NCI-H2081 treated with DMSO at 0.1 percent for 48 hours (cell line): Measurements from ENCODE around the gene SLC25A17.
"Not testable (repeated sequence)": the region's sequence is repeated elsewhere in the genome, so short reads cannot be mapped to it uniquely, and the experiment has no call there.

Experiments
- DNase-seq: peaks from one replicate; lab custom pipeline; 2025; lab: John Stamatoyannopoulos, UW

SLC25A17 gene

GRCh38 chr22:40753114-40753513 lies 66.0 kb downstream of the SLC25A17 start:
- DNase-seq, result no peak

GRCh38 chr22:40751250-40751649 lies 67.9 kb downstream of the SLC25A17 start:
- no peak for DNase-seq

- no peak for DNase-seq
Measured at GRCh38 chr22:40749829-40750228, 69.3 kb downstream of the SLC25A17 start.

GRCh38 chr22:40748388-40749355 lies 70.5 kb downstream of the SLC25A17 start:
- DNase-seq, result no peak

- no peak for DNase-seq
Measured at GRCh38 chr22:40747361-40747760, 71.8 kb downstream of the SLC25A17 start.

GRCh38 chr22:40746428-40747220 lies 72.5 kb downstream of the SLC25A17 start:
- DNase-seq, result no peak

GRCh38 chr22:40743768-40744167 lies 75.4 kb downstream of the SLC25A17 start:
- no peak for DNase-seq

- DNase-seq, result no peak
Measured at GRCh38 chr22:40741116-40741515, 78.0 kb downstream of the SLC25A17 start.

- DNase-seq, result no peak
Measured at GRCh38 chr22:40739721-40740120, 79.4 kb downstream of the SLC25A17 start.

GRCh38 chr22:40733919-40734318 lies 85.2 kb downstream of the SLC25A17 start:
- no peak for DNase-seq

GRCh38 chr22:40732999-40733292 lies 86.2 kb downstream of the SLC25A17 start:
- DNase-seq, result no peak

- DNase-seq, result no peak
Measured at GRCh38 chr22:40729284-40729683, 89.9 kb downstream of the SLC25A17 start.

- DNase-seq, result no peak
Measured at GRCh38 chr22:40728731-40729189, 90.4 kb downstream of the SLC25A17 start.

GRCh38 chr22:40727964-40728615 lies 91.1 kb downstream of the SLC25A17 start:
- DNase-seq, result no peak

GRCh38 chr22:40727070-40727963 lies 91.8 kb downstream of the SLC25A17 start:
- no peak for DNase-seq

- DNase-seq, result no peak
Measured at GRCh38 chr22:40726514-40726913, 92.6 kb downstream of the SLC25A17 start.

- DNase-seq, result no peak
Measured at GRCh38 chr22:40723396-40723933, 95.7 kb downstream of the SLC25A17 start.

GRCh38 chr22:40721266-40721665 lies 97.9 kb downstream of the SLC25A17 start:
- peak; percentile 83 for DNase-seq

- no peak for DNase-seq
Measured at GRCh38 chr22:40720538-40721256, 98.4 kb downstream of the SLC25A17 start.

- not testable (repeated sequence) for DNase-seq
Measured at GRCh38 chr22:40720156-40720537, 99.0 kb downstream of the SLC25A17 start.
